RPMI8226 (cell line): Measurements from ENCODE around the gene C1QTNF6.

Experiments
- DNase-seq: peaks from one replicate; pipeline ENCODE4 v3.0.0-alpha.2; 2015

C1QTNF6 gene

DNA sequence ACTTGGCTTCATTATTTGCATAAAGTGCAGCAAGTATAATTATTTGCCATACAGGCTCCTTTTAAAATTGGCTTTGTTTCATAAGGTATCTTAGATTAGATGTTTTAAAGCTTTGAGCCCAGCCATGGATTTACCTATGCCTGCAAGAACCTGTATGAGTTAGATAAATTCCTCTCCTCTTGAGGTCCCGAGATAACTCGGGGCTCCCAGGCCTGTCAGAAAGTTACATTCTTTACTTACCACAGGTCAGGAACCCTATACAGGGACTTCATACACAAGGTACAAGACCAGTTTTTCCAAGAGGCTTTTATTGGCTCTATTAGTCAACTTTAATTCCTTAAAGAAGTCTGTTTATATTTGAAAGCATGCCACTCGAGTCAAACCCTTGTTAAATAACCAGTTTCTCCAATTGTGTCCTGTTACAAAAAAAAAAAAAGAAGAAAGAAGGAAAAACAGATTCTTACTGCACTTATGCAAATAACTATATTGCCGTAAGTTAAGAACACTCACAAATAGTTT lies 2.3 kb upstream of the C1QTNF6 start:
- no peak for DNase-seq

- no peak for DNase-seq
Measured at GRCh38 chr22:37188901-37189466, 937 bp upstream of the C1QTNF6 start.

DNA sequence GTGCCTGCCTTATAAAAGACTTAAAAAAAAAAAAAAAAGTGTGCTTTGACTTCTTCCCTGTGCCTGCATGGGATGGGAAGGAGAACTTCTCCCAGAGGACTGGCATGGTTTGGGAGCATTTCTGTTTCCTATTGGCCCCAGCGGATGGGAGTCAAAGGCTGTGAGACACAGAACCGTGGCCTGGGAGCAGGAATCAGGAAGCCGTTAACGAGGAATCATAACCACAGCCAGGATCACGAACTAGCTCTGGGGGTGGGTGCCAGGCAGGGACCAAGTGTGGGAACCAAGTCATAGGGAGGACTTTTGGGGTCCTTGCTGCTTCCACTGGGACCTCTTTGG lies 526 bp downstream of the C1QTNF6 start:
- no peak for DNase-seq

GRCh38 chr22:37186997-37187522 lies 987 bp downstream of the C1QTNF6 start:
- no peak for DNase-seq

DNA sequence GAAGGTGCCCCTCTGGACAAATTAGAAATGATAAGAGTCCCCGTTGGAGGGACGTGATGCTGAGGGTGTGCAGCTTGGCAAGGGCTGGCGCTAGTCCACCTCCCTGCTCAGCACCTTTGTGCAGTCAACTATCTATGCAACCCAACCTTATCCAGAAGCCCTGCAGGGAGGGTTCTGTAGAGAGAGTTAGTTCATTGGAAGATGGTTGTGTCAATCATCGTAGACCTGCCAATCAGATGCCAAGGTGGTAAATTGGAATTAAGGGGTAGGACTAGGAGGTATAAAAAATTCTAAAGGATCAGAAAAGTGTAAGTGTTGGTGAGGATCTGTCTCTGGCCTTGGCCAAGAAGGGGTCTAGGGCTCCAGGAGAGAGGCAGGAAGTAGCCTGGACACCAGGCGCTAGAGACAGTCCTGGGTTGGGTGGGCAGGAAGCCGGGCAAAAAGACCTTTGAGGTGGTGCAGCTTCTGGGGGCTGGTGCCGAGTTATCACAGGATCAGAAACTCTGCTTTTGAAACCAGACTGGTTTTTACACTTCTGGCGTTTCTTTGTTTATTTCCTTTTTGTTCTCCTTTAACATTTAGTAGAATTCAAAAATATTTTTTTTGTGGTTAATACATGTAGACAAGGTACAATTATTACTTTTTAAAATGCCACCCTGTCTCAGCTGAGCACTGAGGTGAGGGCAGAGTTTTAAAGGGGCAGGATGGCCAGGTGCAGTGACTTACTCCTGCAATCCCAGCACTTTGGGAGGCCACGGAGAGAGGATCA lies 1.6 kb downstream of the C1QTNF6 start:
- DNase-seq, result peak; percentile 72

DNA sequence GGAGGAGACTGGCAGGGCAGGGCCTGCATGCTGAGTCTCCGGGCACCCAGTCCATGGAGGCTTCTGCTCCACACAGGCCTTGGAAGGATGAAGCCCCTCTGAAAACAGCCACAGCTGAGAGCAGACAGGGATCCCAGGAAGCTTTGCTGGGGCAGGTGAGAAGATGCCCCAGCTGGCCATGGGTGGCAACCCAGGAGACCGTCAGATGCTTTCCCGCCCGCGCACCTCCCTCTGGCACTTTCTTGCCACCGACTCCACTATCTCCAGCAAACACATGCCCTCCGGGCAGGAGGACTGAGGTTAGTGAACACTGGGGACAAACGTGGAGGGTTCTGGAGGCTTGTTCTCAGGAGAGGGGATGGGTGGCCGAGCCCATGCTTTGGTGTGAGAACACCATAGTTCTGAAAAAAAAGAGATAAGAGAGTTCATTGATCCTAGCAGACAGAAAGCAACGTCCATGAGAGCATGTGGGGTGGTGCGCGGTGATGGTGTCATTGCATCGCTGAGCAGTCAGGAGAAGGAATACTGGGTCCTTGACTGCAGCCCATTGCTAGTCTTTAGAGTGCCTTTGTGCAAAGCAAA lies 2.3 kb downstream of the C1QTNF6 start:
- DNase-seq, result no peak

GRCh38 chr22:37184816-37185541 lies 3.1 kb downstream of the C1QTNF6 start:
- no peak for DNase-seq

DNA sequence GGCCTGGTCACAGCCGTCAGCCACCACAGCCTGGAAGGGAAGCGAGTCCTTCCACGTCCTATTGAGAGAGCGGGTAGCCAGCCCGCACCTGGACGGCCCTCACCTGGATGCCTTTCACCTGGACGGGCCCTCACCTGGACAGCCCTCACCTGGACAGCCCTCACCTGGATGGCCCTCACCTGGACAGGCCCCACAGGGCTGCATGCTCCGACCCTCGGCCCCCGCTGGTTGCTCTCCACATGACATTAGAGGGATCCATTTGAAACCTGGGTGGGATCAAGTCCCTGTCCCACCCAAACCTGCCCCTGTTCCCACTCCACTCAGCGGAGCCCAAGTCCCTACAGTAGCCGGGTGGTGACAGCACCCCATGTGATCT lies 3.7 kb downstream of the C1QTNF6 start:
- DNase-seq, result no peak

GRCh38 chr22:37183432-37184379 lies 4.3 kb downstream of the C1QTNF6 start:
- no peak for DNase-seq

- no peak for DNase-seq
Measured at GRCh38 chr22:37182949-37183245, 5.2 kb downstream of the C1QTNF6 start.

GRCh38 chr22:37182101-37182948 lies 5.7 kb downstream of the C1QTNF6 start:
- no peak for DNase-seq

DNA sequence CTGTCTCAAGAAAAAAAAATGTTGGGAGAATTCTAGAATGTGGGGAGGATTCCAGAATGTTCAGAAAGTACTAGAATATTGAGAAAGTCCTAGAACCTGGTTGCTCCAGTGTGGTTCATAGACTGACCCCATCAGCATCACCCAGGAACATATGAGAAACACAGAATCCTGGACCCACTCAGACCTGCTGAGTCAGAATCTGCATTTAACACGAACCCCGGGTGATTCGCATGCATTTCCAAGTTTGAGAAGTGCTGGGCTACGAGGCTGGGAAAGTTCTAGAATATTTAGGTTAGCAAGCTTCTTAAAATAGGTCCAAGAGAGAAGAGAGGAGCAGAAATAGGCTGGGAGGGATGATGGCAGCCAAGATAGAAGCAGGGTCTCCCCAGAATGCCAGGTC lies 6.4 kb downstream of the C1QTNF6 start:
- no peak for DNase-seq

DNA sequence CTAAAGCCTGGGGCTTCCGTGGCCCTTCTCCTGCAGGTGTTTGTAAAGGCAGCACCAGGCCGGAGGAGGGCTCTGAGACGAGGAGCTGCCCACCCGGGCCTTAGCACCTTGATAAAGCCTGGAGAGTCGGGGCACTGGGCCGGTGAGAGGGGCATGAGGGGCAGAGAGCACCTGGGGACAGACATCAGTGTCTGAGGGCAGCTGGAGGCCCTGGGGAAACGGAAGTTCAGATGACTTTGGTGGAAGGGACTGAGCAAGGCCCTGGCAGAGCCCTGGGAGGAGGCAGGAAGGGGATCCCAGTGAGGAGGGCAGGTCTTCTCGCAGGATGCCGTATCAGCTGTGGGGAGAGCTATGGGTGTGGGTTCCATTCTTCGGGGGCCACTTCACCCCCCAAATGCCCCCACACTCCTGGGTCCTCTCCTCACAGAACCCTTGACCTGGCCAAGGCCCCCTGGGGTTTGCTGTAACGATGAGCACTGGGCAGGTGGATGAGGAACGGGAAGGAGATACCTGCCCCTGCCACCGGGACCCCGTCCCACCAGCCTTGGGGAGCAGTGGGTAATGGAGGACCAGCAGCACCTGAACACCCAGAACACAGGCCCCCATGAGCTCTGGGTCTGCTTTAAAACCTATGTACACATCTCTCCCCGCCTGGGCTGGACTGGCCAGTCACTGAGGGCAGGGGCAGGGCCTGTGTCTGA lies 7.4 kb downstream of the C1QTNF6 start:
- DNase-seq, result no peak

- DNase-seq, result no peak
Measured at GRCh38 chr22:37179622-37180420, 8.2 kb downstream of the C1QTNF6 start.

DNA sequence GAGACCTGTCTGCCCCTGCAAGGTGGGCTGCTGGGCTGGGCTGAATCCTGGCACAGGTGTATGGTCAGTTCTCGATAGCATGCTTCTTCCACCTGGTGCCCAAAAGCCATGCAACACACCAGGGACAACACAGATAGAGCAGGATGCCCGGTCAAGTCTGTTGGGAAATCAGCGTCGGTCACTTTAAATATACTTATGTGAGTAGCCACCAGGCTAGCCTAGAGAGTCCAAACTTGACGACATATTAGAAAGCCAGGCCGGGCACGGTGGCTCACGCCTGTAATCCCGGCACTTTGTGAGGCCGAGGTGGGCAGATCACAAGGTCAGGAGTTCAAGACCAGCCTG lies 8.9 kb downstream of the C1QTNF6 start:
- no peak for DNase-seq

- no peak for DNase-seq
Measured at GRCh38 chr22:37178350-37179125, 9.5 kb downstream of the C1QTNF6 start.

- no peak for DNase-seq
Measured at GRCh38 chr22:37177755-37178154, 10.3 kb downstream of the C1QTNF6 start.

DNA sequence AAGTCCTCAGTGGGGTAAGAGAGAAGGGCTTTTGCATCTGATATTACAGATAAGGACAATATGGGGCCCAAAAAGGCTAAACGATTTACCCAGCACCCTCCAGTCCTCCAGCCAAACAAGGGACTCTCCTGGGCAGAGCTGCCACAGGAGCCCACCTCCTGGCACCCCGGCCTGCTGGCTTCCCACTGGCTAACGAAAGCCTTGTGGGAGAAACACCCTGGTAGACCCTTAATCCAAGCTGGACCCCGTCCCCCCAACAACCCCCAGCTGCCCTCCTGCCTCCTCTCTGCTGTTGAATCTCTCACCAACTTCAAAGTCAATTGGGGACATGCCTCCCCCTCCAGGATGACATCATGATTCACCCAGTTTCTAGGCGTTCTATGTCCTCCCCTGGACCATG lies 10.8 kb downstream of the C1QTNF6 start:
- DNase-seq, result no peak

DNA sequence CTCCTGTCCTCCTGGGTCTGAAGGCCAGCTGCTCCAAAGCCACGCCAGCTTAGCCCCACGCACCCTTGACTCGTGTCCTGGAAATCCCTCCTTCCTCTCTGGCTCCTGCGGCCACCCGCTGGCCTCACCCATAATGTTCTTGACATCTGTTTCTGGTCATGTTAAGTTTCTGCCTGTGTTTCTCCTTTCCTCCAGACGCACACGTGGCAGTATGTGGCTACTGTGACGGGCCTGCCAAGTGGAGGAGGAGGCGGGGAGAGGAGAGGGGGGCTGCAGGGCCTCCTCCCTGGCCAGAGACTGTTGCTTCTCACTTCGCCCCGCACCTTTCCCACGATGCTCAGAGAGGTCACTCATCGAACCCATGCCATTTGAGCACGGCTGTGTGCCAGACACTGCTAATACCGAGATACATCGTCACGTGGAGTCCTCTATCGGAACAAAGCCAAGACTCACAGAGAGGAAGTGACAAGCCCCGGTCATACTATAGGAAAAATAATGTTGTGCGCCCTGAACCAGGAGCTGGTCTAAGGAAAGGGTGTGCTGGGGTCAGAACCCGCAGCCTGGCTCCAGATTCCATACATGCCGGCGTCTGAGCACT lies 11.5 kb downstream of the C1QTNF6 start:
- peak; percentile 78 for DNase-seq
